HUES64 (cell line): Measurements from ENCODE around the gene MACROD2.

Experiments used
- H3K27ac ChIP-seq: 2 replicates; pipeline ENCODE4 v1.7.0; 2013; ENCODE audit warnings: low read depth, low read length, inconsistent platforms
- H3K27me3 ChIP-seq: 2 replicates; pipeline ENCODE4 v1.6.1; 2013; ENCODE audit warnings: mild to moderate bottlenecking, low read length; ENCODE audit not compliant: insufficient read depth
- H3K36me3 ChIP-seq: 2 replicates; pipeline ENCODE4 v1.6.1; 2013; ENCODE audit warnings: mild to moderate bottlenecking, low read length; ENCODE audit not compliant: insufficient read depth
- H3K4me1 ChIP-seq: 2 replicates; pipeline ENCODE4 v1.6.1; 2013; ENCODE audit warnings: mild to moderate bottlenecking, low read length, moderate library complexity; ENCODE audit not compliant: insufficient read depth
- H3K4me3 ChIP-seq: 2 replicates; pipeline ENCODE4 v1.5.1; 2013; ENCODE audit warnings: mild to moderate bottlenecking, low read length, moderate library complexity
- H3K9ac ChIP-seq: 2 replicates; pipeline ENCODE4 v1.6.1; 2013; ENCODE audit warnings: mild to moderate bottlenecking, low read depth, low read length
- H3K9me3 ChIP-seq: 2 replicates; pipeline ENCODE4 v1.6.1; 2013; ENCODE audit warnings: low read depth, low read length; ENCODE audit not compliant: insufficient read depth
- WGBS: fragments of 150-250, 120-280 bp; methylation state at CpG from one replicate; pipeline ENCODE4 v1.1.7; 2013; ENCODE audit warnings: missing lambda C conversion rate; 5-methylcytosine and 5-hydroxymethylcytosine counted together

MACROD2 gene

DNA sequence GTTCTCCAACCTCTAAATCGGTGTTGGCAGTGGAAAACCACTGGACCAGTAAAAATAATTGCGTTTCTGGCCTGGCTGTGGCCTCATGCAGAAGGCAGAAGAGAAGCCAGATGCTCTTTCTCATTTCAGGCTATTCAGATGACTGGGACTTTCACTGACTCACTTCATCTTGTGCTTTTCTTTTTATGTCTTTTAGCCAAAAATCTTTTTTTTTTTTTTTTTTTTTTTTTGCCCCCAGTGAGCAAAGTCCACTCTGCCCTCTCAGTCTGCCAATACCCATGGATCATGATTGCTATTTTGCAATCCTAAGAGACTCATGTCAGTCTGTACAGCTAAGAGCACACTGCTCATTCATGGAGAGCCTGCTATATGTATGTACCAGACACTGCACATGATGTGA is 1615.5 kb downstream of the MACROD2 start:
- Histone ChIP-seq H3K9ac (no peak overlapping the region), H3K27me3 (no peaks in the 10 kb centered on the region), H3K4me1 (no peaks in the 10 kb centered on the region), H3K4me3 (no peak overlapping the region), H3K36me3 (no peaks in the 10 kb centered on the region), H3K9me3 (no peaks in the 10 kb centered on the region), H3K27ac (no peak overlapping the region)
- 95% methylated on average over 2 of the region's 2 CpGs for WGBS

DNA sequence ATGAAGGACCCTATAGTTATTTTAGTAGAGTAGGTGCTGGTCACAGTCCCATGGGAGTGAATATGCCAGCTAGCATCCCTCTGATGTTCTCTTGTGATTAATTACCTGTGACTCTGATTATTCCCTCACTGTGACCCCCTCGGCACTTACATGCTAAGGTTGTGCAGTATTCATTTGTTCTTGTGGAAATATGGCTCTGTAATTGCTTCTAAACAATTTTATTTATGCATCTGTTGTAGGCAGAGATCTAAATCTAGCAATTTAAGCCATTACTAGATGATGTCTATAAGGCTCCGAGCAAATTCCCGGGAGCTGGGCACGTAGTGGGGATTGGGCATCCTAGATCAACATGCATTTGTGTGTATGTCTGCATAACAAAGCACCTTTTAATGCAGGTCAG is 1616.2 kb downstream of the MACROD2 start:
- H3K4me3 ChIP-seq: no peak overlapping the region
- no peaks in the 10 kb centered on the region for H3K36me3 ChIP-seq
- no peaks in the 10 kb centered on the region for H3K4me1 ChIP-seq
- H3K9me3 ChIP-seq: no peaks in the 10 kb centered on the region
- H3K9ac ChIP-seq: no peak overlapping the region
- H3K27ac ChIP-seq: no peak overlapping the region
- H3K27me3 ChIP-seq: no peaks in the 10 kb centered on the region
- WGBS: 92% methylated on average over 4 of the region's 4 CpGs

- WGBS: 96% methylated on average over 7 of the region's 7 CpGs
- H3K36me3 ChIP-seq: no peaks in the 10 kb centered on the region
- no peak overlapping the region for H3K9ac ChIP-seq
- H3K4me3 ChIP-seq: no peak overlapping the region
- no peaks in the 10 kb centered on the region for H3K9me3 ChIP-seq
- no peaks in the 10 kb centered on the region for H3K4me1 ChIP-seq
- H3K27ac ChIP-seq: no peak overlapping the region
- no peaks in the 10 kb centered on the region for H3K27me3 ChIP-seq
Observed at GRCh38 chr20:15612198-15612597, 1616.9 kb downstream of the MACROD2 start.

- 90% methylated on average over 1 of the region's 1 CpG for WGBS
- Histone ChIP-seq H3K27ac (no peak overlapping the region), H3K36me3 (no peaks in the 10 kb centered on the region), H3K27me3 (no peaks in the 10 kb centered on the region), H3K4me3 (no peak overlapping the region), H3K9me3 (no peaks in the 10 kb centered on the region), H3K9ac (no peak overlapping the region), H3K4me1 (no peaks in the 10 kb centered on the region)
Observed at GRCh38 chr20:15612769-15613168, 1617.5 kb downstream of the MACROD2 start.

DNA sequence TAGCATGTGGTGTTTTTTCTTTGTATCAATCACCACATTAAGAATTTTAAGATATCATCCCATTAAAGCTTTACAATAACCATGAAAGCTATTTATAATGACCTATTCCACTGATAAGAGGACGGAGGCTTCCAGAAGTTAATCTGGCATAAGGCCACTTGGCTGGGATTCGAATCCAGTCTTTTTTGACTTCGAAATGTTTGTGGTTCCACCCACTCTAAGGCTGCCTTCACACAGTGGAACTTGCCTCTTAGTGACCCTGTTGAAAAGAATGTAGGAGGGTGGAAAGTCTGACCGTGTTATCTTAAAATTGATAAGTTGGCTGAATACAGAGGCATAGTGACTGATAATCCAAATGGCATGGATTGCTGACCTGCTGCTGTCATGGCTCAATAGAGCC is 1618.2 kb downstream of the MACROD2 start:
- no peaks in the 10 kb centered on the region for H3K9me3 ChIP-seq
- no peak overlapping the region for H3K27ac ChIP-seq
- 83% methylated on average over 4 of the region's 4 CpGs for WGBS
- H3K36me3 ChIP-seq: no peaks in the 10 kb centered on the region
- no peak overlapping the region for H3K9ac ChIP-seq
- no peaks in the 10 kb centered on the region for H3K4me1 ChIP-seq
- no peaks in the 10 kb centered on the region for H3K27me3 ChIP-seq
- no peak overlapping the region for H3K4me3 ChIP-seq

DNA sequence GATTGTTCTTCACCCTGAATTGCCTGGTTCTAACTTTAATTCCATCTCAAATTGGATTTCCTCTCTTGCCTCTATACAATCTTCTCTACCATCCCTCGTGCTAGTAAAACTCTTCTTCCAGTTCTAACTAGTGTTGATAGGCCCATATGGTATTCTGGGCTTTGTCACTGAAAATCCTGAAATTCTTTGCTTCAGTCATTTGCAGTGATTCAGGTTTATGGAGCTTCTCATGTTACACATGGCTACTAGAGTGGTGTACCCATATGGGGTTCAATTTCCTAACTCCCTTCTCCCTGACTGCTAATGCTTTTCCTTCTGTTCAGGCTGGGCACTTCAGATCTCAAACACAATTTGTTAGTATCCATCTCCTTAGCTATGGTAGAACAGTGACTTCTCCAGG is 1621.3 kb downstream of the MACROD2 start:
- Histone ChIP-seq H3K9ac (no peak overlapping the region), H3K36me3 (no peaks in the 10 kb centered on the region), H3K4me3 (no peak overlapping the region), H3K27me3 (no peaks in the 10 kb centered on the region), H3K4me1 (no peaks in the 10 kb centered on the region), H3K9me3 (no peaks in the 10 kb centered on the region), H3K27ac (no peak overlapping the region)
- WGBS: 86% methylated on average over 1 of the region's 1 CpG

- no peaks in the 10 kb centered on the region for H3K9me3 ChIP-seq
- H3K27me3 ChIP-seq: no peaks in the 10 kb centered on the region
- no peak overlapping the region for H3K4me3 ChIP-seq
- H3K4me1 ChIP-seq: no peaks in the 10 kb centered on the region
- H3K9ac ChIP-seq: no peak overlapping the region
- no peaks in the 10 kb centered on the region for H3K36me3 ChIP-seq
- 92% methylated on average over 2 of the region's 2 CpGs for WGBS
- no peak overlapping the region for H3K27ac ChIP-seq
Observed at GRCh38 chr20:15618110-15618509, 1622.8 kb downstream of the MACROD2 start.

GRCh38 chr20:15618912-15619311 is 1623.6 kb downstream of the MACROD2 start:
- 88% methylated on average over 3 of the region's 5 CpGs for WGBS
- Histone ChIP-seq H3K4me1 (no peaks in the 10 kb centered on the region), H3K27me3 (no peaks in the 10 kb centered on the region), H3K27ac (no peak overlapping the region), H3K4me3 (no peak overlapping the region), H3K9ac (no peak overlapping the region), H3K36me3 (no peaks in the 10 kb centered on the region), H3K9me3 (no peaks in the 10 kb centered on the region)

DNA sequence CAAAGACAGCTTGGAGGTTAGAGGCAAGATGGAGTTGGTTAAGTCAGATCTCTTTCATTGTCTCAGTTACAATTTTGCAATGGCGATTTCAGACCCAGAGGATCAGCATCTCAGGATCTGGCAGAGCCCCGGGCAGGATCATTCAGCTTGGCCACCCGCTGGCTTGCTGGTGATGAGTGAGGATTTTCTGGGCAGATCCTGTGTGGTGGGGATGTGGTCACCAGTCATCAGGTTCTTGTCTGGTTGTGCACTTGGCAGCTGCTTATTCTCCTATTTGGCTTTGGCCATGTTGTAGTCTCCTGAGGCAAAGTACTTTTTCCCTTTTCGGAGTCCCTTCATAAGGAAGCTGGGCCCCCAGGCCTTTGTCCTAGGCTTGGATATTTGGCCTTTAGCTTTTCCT is 1624.0 kb downstream of the MACROD2 start:
- no peaks in the 10 kb centered on the region for H3K36me3 ChIP-seq
- no peak overlapping the region for H3K27ac ChIP-seq
- H3K27me3 ChIP-seq: no peaks in the 10 kb centered on the region
- H3K9ac ChIP-seq: no peak overlapping the region
- WGBS: 94% methylated on average over 4 of the region's 4 CpGs
- no peak overlapping the region for H3K4me3 ChIP-seq
- H3K9me3 ChIP-seq: no peaks in the 10 kb centered on the region
- H3K4me1 ChIP-seq: no peaks in the 10 kb centered on the region

DNA sequence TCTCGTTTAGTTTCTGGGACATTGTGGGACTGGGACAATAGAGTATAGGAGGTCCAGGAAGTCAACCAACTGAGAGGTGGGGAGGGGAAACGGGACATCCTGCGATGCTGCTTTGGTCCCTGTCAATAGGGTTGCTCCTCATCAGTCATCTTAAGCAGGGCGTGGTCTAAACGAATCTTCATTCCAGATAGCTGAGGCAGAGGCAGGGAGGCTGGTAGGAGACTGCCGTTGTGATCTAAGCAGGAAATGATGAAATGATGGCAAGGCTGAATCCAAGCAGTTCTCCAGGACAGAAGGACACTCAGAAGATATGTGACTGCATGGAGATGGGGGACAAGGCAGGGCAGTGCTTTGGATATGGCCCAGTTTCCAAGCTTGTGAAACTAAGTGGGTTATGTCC is 1624.5 kb downstream of the MACROD2 start:
- 93% methylated on average over 6 of the region's 6 CpGs for WGBS
- Histone ChIP-seq H3K9ac (no peak overlapping the region), H3K27me3 (no peaks in the 10 kb centered on the region), H3K4me1 (no peaks in the 10 kb centered on the region), H3K36me3 (no peaks in the 10 kb centered on the region), H3K27ac (no peak overlapping the region), H3K9me3 (no peaks in the 10 kb centered on the region), H3K4me3 (no peak overlapping the region)

GRCh38 chr20:15622368-15622767 is 1627.1 kb downstream of the MACROD2 start:
- WGBS: 93% methylated on average over 5 of the region's 6 CpGs
- Histone ChIP-seq H3K9ac (no peak overlapping the region), H3K9me3 (no peaks in the 10 kb centered on the region), H3K27ac (no peak overlapping the region), H3K27me3 (no peaks in the 10 kb centered on the region), H3K36me3 (no peaks in the 10 kb centered on the region), H3K4me1 (peaks cover 6% of the 10 kb centered on the region; the same call in 1 of the 2 replicates), H3K4me3 (no peak overlapping the region)

- Histone ChIP-seq H3K36me3 (no peaks in the 10 kb centered on the region), H3K9me3 (no peaks in the 10 kb centered on the region), H3K4me3 (no peak overlapping the region), H3K4me1 (peaks cover 10% of the 10 kb centered on the region; the same call in 1 of the 2 replicates), H3K27ac (no peak overlapping the region), H3K9ac (no peak overlapping the region), H3K27me3 (no peaks in the 10 kb centered on the region)
- WGBS: 97% methylated on average over 2 of the region's 2 CpGs
Observed at GRCh38 chr20:15623215-15623614, 1627.9 kb downstream of the MACROD2 start.
